H9 (cell line): Measurements from ENCODE around the gene POLR1D. TPM values are rescaled to one million over a fixed set of nuclear protein-coding genes. Genes with fewer than 3 reads are reported as not detected.

Experiments
- DNase-seq: peaks from one replicate; pipeline ENCODE4 v3.0.0-alpha.2; 2017
- H2AFZ ChIP-seq: one replicate; pipeline ENCODE4 v1.6.1; 2013; ENCODE audit warnings: mild to moderate bottlenecking, low read length, control low read depth, moderate library complexity
- H2AK5ac ChIP-seq: 2 replicates; pipeline ENCODE4 v1.6.1; 2013; ENCODE audit warnings: low read length, control low read depth, mixed read lengths; ENCODE audit not compliant: insufficient read length
- H2BK120ac ChIP-seq: one replicate; pipeline ENCODE4 v1.6.1; 2013; ENCODE audit warnings: low read depth, mild to moderate bottlenecking, low read length, control low read depth, inconsistent platforms; ENCODE audit not compliant: poor library complexity, severe bottlenecking
- H2BK12ac ChIP-seq: 2 replicates; pipeline ENCODE4 v1.6.1; 2013; ENCODE audit warnings: low read length, control low read depth, mixed read lengths, low read depth; ENCODE audit not compliant: insufficient read length
- H2BK15ac ChIP-seq: 2 replicates; pipeline ENCODE4 v1.6.1; 2013; ENCODE audit warnings: low read depth, low read length, control low read depth
- H2BK20ac ChIP-seq: one replicate; pipeline ENCODE4 v1.6.1; 2013; ENCODE audit warnings: low read depth, mild to moderate bottlenecking, low read length, control low read depth, inconsistent platforms; ENCODE audit not compliant: poor library complexity, severe bottlenecking
- H2BK5ac ChIP-seq: 2 replicates; pipeline ENCODE4 v1.6.1; 2013; ENCODE audit warnings: low read length, control low read depth, mixed read lengths; ENCODE audit not compliant: insufficient read length
- H3K14ac ChIP-seq: 2 replicates; pipeline ENCODE4 v1.6.1; 2013; ENCODE audit warnings: low read length, control low read depth; ENCODE audit not compliant: insufficient read depth
- H3K18ac ChIP-seq: 2 replicates; pipeline ENCODE4 v1.6.1; 2013; ENCODE audit warnings: low read depth, mild to moderate bottlenecking, mixed read lengths, low read length, control low read depth; ENCODE audit not compliant: insufficient read length
- H3K23ac ChIP-seq: 2 replicates; pipeline ENCODE4 v1.6.1; 2013; ENCODE audit warnings: low read length, control low read depth, mixed read lengths, low read depth; ENCODE audit not compliant: insufficient read length
- H3K23me2 ChIP-seq: 2 replicates; pipeline ENCODE4 v1.6.1; 2013; ENCODE audit warnings: low read depth, mild to moderate bottlenecking, mixed read lengths, low read length, control low read depth; ENCODE audit not compliant: insufficient read length, poor library complexity, severe bottlenecking
- H3K27ac ChIP-seq: 2 replicates; pipeline ENCODE4 v1.5.1; 2013; ENCODE audit warnings: low read length, control low read depth, mixed read lengths, low read depth; ENCODE audit not compliant: insufficient read length
- H3K27me3 ChIP-seq: 2 replicates; pipeline ENCODE4 v1.6.1; 2013; ENCODE audit warnings: low read length, control low read depth, inconsistent platforms; ENCODE audit not compliant: insufficient read depth
- H3K4ac ChIP-seq: 2 replicates; pipeline ENCODE4 v1.6.1; 2013; ENCODE audit warnings: low read depth, mild to moderate bottlenecking, control low read depth, inconsistent platforms, low read length, moderate library complexity
- H3K4me1 ChIP-seq: 2 replicates; pipeline ENCODE4 v1.6.1; 2013; ENCODE audit warnings: low read length, control low read depth, inconsistent platforms; ENCODE audit not compliant: insufficient read depth
- H3K4me2 ChIP-seq: 2 replicates; pipeline ENCODE4 v1.6.1; 2013; ENCODE audit warnings: low read length, control low read depth, mixed read lengths; ENCODE audit not compliant: insufficient read length, insufficient read depth
- H3K56ac ChIP-seq: 2 replicates; pipeline ENCODE4 v1.6.1; 2013; ENCODE audit warnings: low read depth, mild to moderate bottlenecking, mixed read lengths, low read length, control low read depth; ENCODE audit not compliant: insufficient read length
- H3K79me1 ChIP-seq: 2 replicates; pipeline ENCODE4 v1.6.1; 2013; ENCODE audit warnings: low read depth, mild to moderate bottlenecking, moderate library complexity, low read length, control low read depth, inconsistent platforms; ENCODE audit not compliant: insufficient read depth, poor library complexity, severe bottlenecking
- H3K79me2 ChIP-seq: 2 replicates; pipeline ENCODE4 v1.6.1; 2013; ENCODE audit warnings: low read length, control low read depth, inconsistent platforms; ENCODE audit not compliant: insufficient read depth
- H3K9ac ChIP-seq: 2 replicates; pipeline ENCODE4 v1.6.1; 2013; ENCODE audit warnings: low read length, control low read depth, mixed read lengths; ENCODE audit not compliant: insufficient read length; ENCODE audit errors: extremely low read depth
- H3K9me3 ChIP-seq: one replicate; pipeline ENCODE4 v1.6.1; 2013; ENCODE audit warnings: low read depth, low read length, inconsistent platforms; ENCODE audit not compliant: control insufficient read depth
- H3T11ph ChIP-seq: one replicate; pipeline ENCODE4 v1.6.1; 2013; ENCODE audit warnings: mild to moderate bottlenecking, low read length, control low read depth, inconsistent platforms
- H4K20me1 ChIP-seq: one replicate; pipeline ENCODE4 v1.6.1; 2013; ENCODE audit not compliant: control insufficient read depth, insufficient read length, insufficient read depth
- H4K5ac ChIP-seq: 2 replicates; pipeline ENCODE4 v1.6.1; 2013; ENCODE audit warnings: low read depth, mild to moderate bottlenecking, mixed read lengths, low read length, control low read depth; ENCODE audit not compliant: insufficient read length
- H4K8ac ChIP-seq: replicated peaks from 2 replicates; pipeline ENCODE4 v1.6.1; 2013; ENCODE audit warnings: low read length, control low read depth, mixed read lengths, low read depth; ENCODE audit not compliant: insufficient read length
- H4K91ac ChIP-seq: 2 replicates; pipeline ENCODE4 v1.6.1; 2013; ENCODE audit warnings: low read depth, mild to moderate bottlenecking, moderate library complexity, mixed read lengths, low read length, control low read depth; ENCODE audit not compliant: insufficient read length
- H3K27ac Mint-ChIP-seq, 3 experiments: 2 replicates in 2 of 3; 3 replicates in 1 of 3; pipeline ENCODE4 v1.8.0; 2020 to 2021; ENCODE audit warnings: mixed read lengths in 3 of 3, mild to moderate bottlenecking in 1 of 3, moderate library complexity in 1 of 3
- H3K27me3 Mint-ChIP-seq: 2 replicates; pipeline ENCODE4 v1.8.0; 2021; ENCODE audit warnings: low read depth, mild to moderate bottlenecking, moderate library complexity, mixed read lengths
- H3K36me3 Mint-ChIP-seq, 3 experiments: 2 replicates in 2 of 3; 3 replicates in 1 of 3; pipeline ENCODE4 v1.8.0; 2020 to 2021; ENCODE audit warnings: low read depth in 3 of 3, mixed read lengths in 3 of 3; ENCODE audit not compliant: insufficient read depth in 1 of 3
- H3K4me1 Mint-ChIP-seq, 2 experiments: 2 replicates each; pipeline ENCODE4 v1.8.0; 2020; ENCODE audit warnings: mixed read lengths in 2 of 2
- H3K4me3 Mint-ChIP-seq, 2 experiments: 2 replicates in 1 of 2; 3 replicates in 1 of 2; pipeline ENCODE4 v1.8.0; 2020 to 2021; ENCODE audit warnings: mild to moderate bottlenecking in 2 of 2, mixed read lengths in 2 of 2, moderate library complexity in 1 of 2
- H3K9me3 Mint-ChIP-seq, 2 experiments: 2 replicates in 1 of 2; 3 replicates in 1 of 2; pipeline ENCODE4 v1.8.0; 2020; ENCODE audit warnings: mild to moderate bottlenecking in 2 of 2, mixed read lengths in 2 of 2, moderate library complexity in 1 of 2
- WGBS: extraction: QIAGEN DNeasy Blood & Tissue Kit; methylation state at CpG from one replicate; pipeline ENCODE4 v1.1.7; 2013; ENCODE audit warnings: missing lambda C conversion rate, low lambda C conversion rate, mixed read lengths; ENCODE audit not compliant: insufficient read length; ENCODE audit errors: extremely low coverage; 5-methylcytosine and 5-hydroxymethylcytosine counted together
- total RNA-seq: library from RNA; stranded (reverse); gene quantifications from 2 replicates; pipeline ENCODE4 v1.2.1, GENCODE V29; 2021
- TF ChIP-seq, protein P1 (sequence below): fragments of 200-600 bp; sonication (generic); conservative IDR thresholded peaks from 3 replicates; pipeline ENCODE4 v1.8.0; 2021; ENCODE audit warnings: antibody characterized with exemption, mild to moderate bottlenecking

The POLR1D gene
- total RNA-seq, 1 experiment from 2014 or later = 167 TPM

DNA sequence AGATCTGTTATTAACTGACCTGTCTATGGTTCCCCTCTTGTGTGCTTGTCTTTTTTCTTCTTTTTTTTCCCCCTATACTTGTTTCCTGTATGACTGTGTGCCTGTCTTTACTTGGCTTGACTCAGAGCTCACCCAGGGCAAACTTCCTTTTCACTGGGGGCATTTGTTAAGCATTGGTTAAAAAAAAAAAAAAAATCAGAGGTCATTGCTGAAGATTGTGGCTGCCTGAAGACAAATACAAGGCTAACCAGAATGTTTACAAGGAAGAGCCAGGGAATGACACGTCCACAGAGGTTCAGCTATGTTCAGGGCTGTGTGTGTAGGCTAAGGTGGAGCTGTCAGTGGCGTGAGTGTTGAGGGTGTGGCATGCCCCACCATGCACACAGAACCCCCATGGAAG, 48.4 kb upstream of the POLR1D start:
- Histone ChIP-seq H3K18ac (no peak overlapping the region), H3K56ac (no peak overlapping the region), H4K91ac (no peak overlapping the region), H3K4me1 (no peaks in the 10 kb centered on the region), H2BK120ac (no peak overlapping the region), H3K23ac (no peak overlapping the region), H2AFZ (no peak overlapping the region), H3K27me3 (peaks cover 2% of the 10 kb centered on the region; the same call in 1 of the 2 replicates), H4K5ac (no peak overlapping the region), H3K4ac (no peak overlapping the region), H2BK12ac (no peak overlapping the region), H4K8ac (no peak overlapping the region), H2AK5ac (no peak overlapping the region), H3K4me2 (no peak overlapping the region), H3K79me2 (no peaks in the 10 kb centered on the region), H4K20me1 (no peaks in the 10 kb centered on the region), H3K9ac (no peak overlapping the region), H2BK15ac (no peak overlapping the region), H3T11ph (no peak overlapping the region), H3K27ac (no peak overlapping the region), H2BK20ac (no peak overlapping the region), H3K79me1 (no peaks in the 10 kb centered on the region), H3K23me2 (no peaks in the 10 kb centered on the region), H3K14ac (no peak overlapping the region), H2BK5ac (no peak overlapping the region), H3K9me3 (no peaks in the 10 kb centered on the region)
- Mint-ChIP-seq H3K9me3 (no peaks in the 10 kb centered on the region), H3K27me3 (no peaks in the 10 kb centered on the region), H3K36me3 (peaks cover 2 to 4% (median 3%) of the 10 kb centered on the region in 3 experiments; a peak in 5 of 7 replicates), H3K4me1 (no peaks in the 10 kb centered on the region), H3K27ac (no peak overlapping the region), H3K4me3 (no peak overlapping the region)
- no peak for DNase-seq
- WGBS = no CpG with 5 or more reads among the region's 2 CpGs
- TF ChIP-seq, protein P1, sequence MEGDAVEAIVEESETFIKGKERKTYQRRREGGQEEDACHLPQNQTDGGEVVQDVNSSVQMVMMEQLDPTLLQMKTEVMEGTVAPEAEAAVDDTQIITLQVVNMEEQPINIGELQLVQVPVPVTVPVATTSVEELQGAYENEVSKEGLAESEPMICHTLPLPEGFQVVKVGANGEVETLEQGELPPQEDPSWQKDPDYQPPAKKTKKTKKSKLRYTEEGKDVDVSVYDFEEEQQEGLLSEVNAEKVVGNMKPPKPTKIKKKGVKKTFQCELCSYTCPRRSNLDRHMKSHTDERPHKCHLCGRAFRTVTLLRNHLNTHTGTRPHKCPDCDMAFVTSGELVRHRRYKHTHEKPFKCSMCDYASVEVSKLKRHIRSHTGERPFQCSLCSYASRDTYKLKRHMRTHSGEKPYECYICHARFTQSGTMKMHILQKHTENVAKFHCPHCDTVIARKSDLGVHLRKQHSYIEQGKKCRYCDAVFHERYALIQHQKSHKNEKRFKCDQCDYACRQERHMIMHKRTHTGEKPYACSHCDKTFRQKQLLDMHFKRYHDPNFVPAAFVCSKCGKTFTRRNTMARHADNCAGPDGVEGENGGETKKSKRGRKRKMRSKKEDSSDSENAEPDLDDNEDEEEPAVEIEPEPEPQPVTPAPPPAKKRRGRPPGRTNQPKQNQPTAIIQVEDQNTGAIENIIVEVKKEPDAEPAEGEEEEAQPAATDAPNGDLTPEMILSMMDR = no peak
